Suppressor macrophage (primary cell): Measurements from ENCODE around the gene UGT1A9.

Source experiments
- DNase-seq, 4 experiments: peaks; one replicate each; pipeline ENCODE4 v3.0.0-alpha.2; 2020 to 2022

Gene UGT1A9

GRCh38 chr2:233818639-233819621 is 147.2 kb downstream of the UGT1A9 start:
- DNase-seq: no peak

- no peak for DNase-seq
Observed at GRCh38 chr2:233819884-233820773, 148.4 kb downstream of the UGT1A9 start.

- no peak for DNase-seq
Observed at GRCh38 chr2:233820774-233821105, 149.0 kb downstream of the UGT1A9 start.

GRCh38 chr2:233821196-233821595 is 149.5 kb downstream of the UGT1A9 start:
- no peak for DNase-seq

GRCh38 chr2:233821709-233822100 is 150.0 kb downstream of the UGT1A9 start:
- no peak for DNase-seq

GRCh38 chr2:233822101-233822771 is 150.5 kb downstream of the UGT1A9 start:
- DNase-seq: no peak
